Mucosa of descending colon (tissue), 3 donors: ENCODE measurements around the gene PTPRN2. TPM values are rescaled to one million over a fixed set of nuclear protein-coding genes. Genes with fewer than 3 reads are reported as not detected.

Experiments
- ATAC-seq: fragments of 200-7000 bp; cut with Tn5 transposase; one replicate; pipeline ENCODE4 v1.9.1; 2020; ENCODE audit warnings: mild to moderate bottlenecking, moderate library complexity
- DNase-seq, 3 donors: peaks; one replicate each; pipeline ENCODE4 v3.0.0-alpha.2; 2020
- H3K36me3 ChIP-seq: fragments of 200-600 bp; one replicate; pipeline ENCODE4 v1.8.0; 2021; ENCODE audit warnings: low read depth, mild to moderate bottlenecking
- H3K4me1 ChIP-seq: fragments of 200-600 bp; one replicate; pipeline ENCODE4 v1.8.0; 2021; ENCODE audit warnings: low read depth, mild to moderate bottlenecking
- H3K4me3 ChIP-seq: fragments of 200-600 bp; one replicate; pipeline ENCODE4 v1.8.0; 2021; ENCODE audit warnings: mild to moderate bottlenecking
- H3K9me3 ChIP-seq: fragments of 200-600 bp; one replicate; pipeline ENCODE4 v1.8.0; 2021; ENCODE audit warnings: mild to moderate bottlenecking
- CTCF ChIP-seq: fragments of 200-600 bp; IDR thresholded peaks from one replicate; pipeline ENCODE4 v1.8.0; 2022; ENCODE audit warnings: antibody characterized with exemption, mild to moderate bottlenecking
- intact Hi-C, 2 donors: fragments of 100-400 bp; cut with DNase I in 1 of 2; cut with micrococcal nuclease in 1 of 2; formaldehyde crosslinking; loops; one replicate each; pipeline versions ENCODE4 v1.11.0 to v1.11.1; 2022; cut with DNase I, micrococcal nuclease
- total RNA-seq, 3 donors: library from RNA; stranded (reverse); fragmentation: NEBNext Ultra II Directional in 2 of 3; extraction: Animal tissue kit (Norgen Biotek cat#: 25700) in 2 of 3; gene quantifications; one replicate each; pipeline versions ENCODE4 v1.2.1 to v1.2.4, GENCODE V29; 2021 to 2023
- donor health status: DM: no; HTN: no; CAD: no; lungs with moderate emphysema.
- donor health status: DM: no; HTN: no; CAD: no.
- donor health status: DM: no; HTN: yes; CAD: no.

Gene PTPRN2
- total RNA-seq, 3 donors from 2014 or later, result 12.5 to 28.0 (median 26.2) TPM

- Histone ChIP-seq H3K36me3 (no peaks in the 10 kb centered on the region), H3K9me3 (peaks cover 31% of the 10 kb centered on the region), H3K4me1 (no peaks in the 10 kb centered on the region), H3K4me3 (no peak overlapping the region)
- no peak for ATAC-seq
- intact Hi-C loops, result no loop called here
- no peak for DNase-seq
- no peak for TF ChIP-seq CTCF
These were observed 470.0 kb downstream of the PTPRN2 start for GRCh38 chr7:158117341-158118222.

GRCh38 chr7:158116235-158116634, 471.4 kb downstream of the PTPRN2 start:
- DNase-seq, result no peak
- peaks cover 31% of the 10 kb centered on the region for H3K9me3 ChIP-seq
- no peak overlapping the region for H3K4me3 ChIP-seq
- no peak for ATAC-seq
- TF ChIP-seq CTCF, result no peak
- H3K4me1 ChIP-seq, result no peaks in the 10 kb centered on the region
- H3K36me3 ChIP-seq, result no peaks in the 10 kb centered on the region
- intact Hi-C loops, result no loop called here

- Histone ChIP-seq H3K4me1 (no peaks in the 10 kb centered on the region), H3K4me3 (no peak overlapping the region), H3K36me3 (no peaks in the 10 kb centered on the region), H3K9me3 (peaks cover 27% of the 10 kb centered on the region)
- DNase-seq (no peak), ATAC-seq (no peak)
- intact Hi-C loops, result no loop called here
- TF ChIP-seq CTCF, result no peak
These were observed 473.4 kb downstream of the PTPRN2 start for GRCh38 chr7:158114056-158114850.

- ATAC-seq, result no peak
- DNase-seq, result no peak
- Histone ChIP-seq H3K36me3 (no peaks in the 10 kb centered on the region), H3K4me3 (no peak overlapping the region), H3K9me3 (peaks cover 20% of the 10 kb centered on the region), H3K4me1 (no peaks in the 10 kb centered on the region)
- intact Hi-C loops, result no loop called here
- TF ChIP-seq CTCF, result no peak
These were observed 474.1 kb downstream of the PTPRN2 start for GRCh38 chr7:158113321-158114025.

GRCh38 chr7:158112571-158113320, 474.9 kb downstream of the PTPRN2 start:
- ATAC-seq (no peak), DNase-seq (no peak)
- TF ChIP-seq CTCF, result no peak
- Histone ChIP-seq H3K4me1 (no peaks in the 10 kb centered on the region), H3K4me3 (no peak overlapping the region), H3K9me3 (peaks cover 14% of the 10 kb centered on the region), H3K36me3 (no peaks in the 10 kb centered on the region)
- intact Hi-C loops, result no loop called here
